Measurements from ENCODE around the gene PLA2G15.

PLA2G15 gene

DNA sequence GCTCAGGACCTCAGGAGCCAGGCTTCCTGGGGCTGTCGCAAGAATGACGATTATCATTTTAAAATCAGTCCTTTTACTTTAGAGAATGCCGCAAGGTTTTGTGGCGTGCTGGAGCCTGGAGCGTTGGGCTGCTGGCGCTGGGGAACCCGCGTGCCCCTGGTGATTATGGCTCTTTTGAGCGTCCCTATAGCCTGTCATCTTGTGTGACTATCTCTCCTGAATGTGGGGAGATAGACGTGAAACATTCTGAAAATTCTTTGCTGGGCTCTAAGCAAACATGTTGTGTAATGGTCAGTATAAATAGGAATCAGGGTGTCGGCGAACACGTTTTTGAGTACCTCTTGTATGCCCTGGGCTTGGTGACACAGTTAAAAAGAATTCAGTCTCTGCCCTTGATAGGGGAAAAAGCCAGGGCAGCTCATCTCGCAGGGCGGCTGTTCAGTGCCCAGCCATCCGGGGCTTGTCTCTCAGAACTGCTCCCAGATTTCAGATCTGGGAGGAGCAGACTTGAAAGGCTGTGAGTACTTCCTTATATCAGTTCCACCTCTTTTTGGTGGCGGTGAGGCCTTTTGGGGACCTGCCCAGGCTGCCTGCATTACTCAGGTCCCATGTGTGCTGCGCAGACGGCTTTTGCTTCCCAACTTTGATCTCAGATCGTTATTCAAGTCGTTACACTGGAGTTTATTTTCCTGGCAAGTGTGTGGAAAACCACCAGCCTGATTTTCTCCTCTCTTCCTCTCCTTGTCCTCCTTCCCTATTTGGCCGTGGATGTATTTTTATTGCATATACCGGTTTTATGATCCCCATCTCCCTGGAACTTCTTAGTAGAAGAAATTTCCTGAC is 20.1 kb downstream of the PLA2G15 start:
- Mint-ChIP-seq H3K27me3 (no peaks in the 10 kb centered on the region), H3K36me3 (ENCODE audit: insufficient read depth) (peaks cover 47% of the 10 kb centered on the region), H3K27ac (peak overlapping the region; percentile 96), H3K9me3 (no peaks in the 10 kb centered on the region), H3K4me3 (peak overlapping the region; percentile 88 to 96), H3K4me1 (ENCODE audit: low read depth in 2 of 2) (peaks cover 44 to 49% of the 10 kb centered on the region in 2 donors)
- peak in 2 of 3 experiments; percentile 16 to 26 for DNase-seq
- ATAC-seq (replicated peaks) = peak; percentile 12

DNA sequence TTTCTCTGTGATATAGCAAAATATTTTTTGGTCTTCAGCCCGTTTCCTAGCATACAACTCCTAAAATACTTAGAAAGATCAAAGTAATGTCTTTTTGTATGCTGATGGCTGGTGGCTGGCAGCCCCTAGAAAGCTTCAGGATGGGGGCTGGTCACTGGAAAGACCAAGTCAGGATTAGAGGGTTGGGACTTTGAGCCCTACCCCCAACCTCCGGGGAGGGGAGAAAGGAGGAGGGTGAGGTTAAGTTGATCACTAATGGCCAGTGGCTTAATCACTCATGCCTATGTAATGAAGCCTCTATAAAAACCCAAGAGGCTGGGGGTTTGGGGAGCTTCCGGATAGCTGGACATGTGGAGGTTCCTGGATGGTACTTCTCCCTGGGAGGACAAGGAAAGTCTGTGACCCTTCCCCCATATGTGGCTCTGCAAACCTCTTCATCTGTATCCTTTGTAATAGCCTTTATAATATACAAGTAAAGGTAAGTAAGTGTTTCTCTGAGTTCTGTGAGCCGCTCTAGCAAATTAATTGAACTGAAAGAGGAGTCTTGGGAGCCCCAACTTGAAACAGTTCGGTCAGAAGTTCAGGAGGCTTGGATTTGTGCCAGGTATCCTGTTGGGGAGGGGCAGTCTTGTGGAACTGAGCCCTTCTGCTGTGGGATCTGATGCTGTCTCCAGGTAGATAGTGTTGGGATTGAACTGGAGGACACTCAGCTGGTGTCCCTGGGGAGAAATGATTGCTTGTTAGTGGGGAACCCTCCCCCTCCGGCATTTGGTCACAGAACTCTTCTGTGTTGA is 22.6 kb downstream of the PLA2G15 start:
- DNase-seq (no peak), ATAC-seq (replicated peaks) (no peak)
- Mint-ChIP-seq H3K4me3 (no peak overlapping the region), H3K36me3 (ENCODE audit: insufficient read depth) (peaks cover 59% of the 10 kb centered on the region), H3K4me1 (ENCODE audit: low read depth in 2 of 2) (peaks cover 50 to 54% of the 10 kb centered on the region in 2 donors), H3K27me3 (no peaks in the 10 kb centered on the region), H3K27ac (peak overlapping the region; percentile 64 to 83), H3K9me3 (no peaks in the 10 kb centered on the region)

DNA sequence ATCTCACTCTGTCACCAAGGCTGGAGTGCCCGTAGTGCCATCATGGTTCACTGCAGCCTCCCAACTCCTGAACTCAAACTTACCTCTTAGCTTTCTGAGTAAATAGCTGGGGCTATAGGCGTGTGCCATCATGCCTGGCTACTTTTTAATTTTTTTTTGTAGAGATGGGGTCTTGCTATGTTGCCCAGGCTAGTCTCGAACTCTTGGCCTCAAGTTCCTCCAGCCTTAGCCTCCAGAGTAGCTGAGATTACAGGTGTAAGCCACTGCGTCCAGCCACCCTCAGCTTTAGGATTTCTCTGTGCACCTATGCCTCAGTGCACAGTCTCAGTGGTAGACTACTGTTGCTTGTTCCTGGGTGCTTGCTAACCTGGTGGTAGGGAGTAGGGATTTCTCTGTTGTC is 24.6 kb downstream of the PLA2G15 start:
- Mint-ChIP-seq H3K27me3 (no peaks in the 10 kb centered on the region), H3K9me3 (no peaks in the 10 kb centered on the region), H3K36me3 (ENCODE audit: insufficient read depth) (peaks cover 58% of the 10 kb centered on the region), H3K27ac (peak overlapping the region; percentile 83 to 89), H3K4me1 (ENCODE audit: low read depth in 2 of 2) (peaks cover 51 to 56% of the 10 kb centered on the region in 2 donors), H3K4me3 (peak overlapping the region in 1 of 2 donors; percentile 3)
- ATAC-seq (replicated peaks) = no peak
- no peak for DNase-seq

DNA sequence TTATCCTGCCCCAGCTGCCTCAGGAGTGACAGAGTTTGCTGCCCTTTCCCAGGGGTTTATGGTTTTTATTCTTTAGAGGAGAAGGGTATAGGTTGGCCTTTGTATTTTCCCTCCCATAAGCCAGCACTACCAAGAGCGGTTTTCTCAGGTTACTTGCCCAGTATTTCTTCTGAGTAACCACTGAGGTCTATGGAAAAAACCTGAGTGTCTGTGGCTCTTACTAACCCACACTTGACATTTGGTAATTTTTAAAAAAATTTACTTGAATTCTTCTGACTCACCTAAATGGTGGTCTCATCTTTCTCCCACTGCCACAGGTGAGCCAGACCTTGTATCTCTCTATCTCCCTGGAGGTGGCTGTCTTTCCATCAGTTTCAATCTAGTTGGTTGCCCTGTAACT is 25.2 kb downstream of the PLA2G15 start:
- Mint-ChIP-seq H3K27ac (peak overlapping the region; percentile 83 to 89), H3K36me3 (ENCODE audit: insufficient read depth) (peaks cover 58% of the 10 kb centered on the region), H3K4me3 (no peak overlapping the region), H3K4me1 (ENCODE audit: low read depth in 2 of 2) (peaks cover 45 to 50% of the 10 kb centered on the region in 2 donors), H3K27me3 (no peaks in the 10 kb centered on the region), H3K9me3 (no peaks in the 10 kb centered on the region)
- ATAC-seq (replicated peaks) (peak; percentile 39), DNase-seq (no peak)

DNA sequence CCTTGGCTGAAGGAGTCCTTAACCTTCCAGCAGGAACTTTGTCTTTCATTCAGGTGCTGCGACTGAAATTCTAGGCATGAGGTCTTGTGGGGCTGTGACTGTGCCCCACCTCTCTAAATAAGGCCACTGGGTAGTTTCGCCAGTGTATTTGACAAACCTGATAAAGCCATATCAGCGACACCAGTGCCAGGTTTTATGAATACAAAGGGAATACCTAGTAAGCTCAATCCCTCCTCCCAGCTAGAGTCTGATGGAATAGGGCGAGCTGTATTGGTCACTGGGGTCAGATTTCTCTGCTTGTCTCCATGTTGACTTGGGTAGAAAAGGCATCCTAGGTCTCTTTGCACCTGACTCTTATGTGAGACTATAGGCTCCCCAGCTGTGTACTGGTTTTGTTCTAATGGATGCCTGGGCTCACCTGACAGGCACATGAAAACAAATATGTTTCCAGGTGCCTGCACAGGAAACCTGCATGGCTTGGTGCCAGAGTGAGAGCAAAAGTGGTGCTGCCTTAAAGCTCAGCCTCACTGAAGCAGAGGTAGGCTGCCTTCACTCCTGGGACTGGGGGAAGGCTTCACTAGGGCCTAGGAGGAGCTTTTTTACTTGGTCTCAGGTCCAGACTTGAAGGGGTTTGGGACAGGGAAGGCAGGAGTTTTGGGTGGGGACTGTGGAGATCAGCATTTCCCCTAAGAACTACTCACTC is 27.5 kb downstream of the PLA2G15 start:
- peaks cover 65% of the 10 kb centered on the region for H3K36me3 Mint-ChIP-seq (ENCODE audit: insufficient read depth)
- H3K27ac Mint-ChIP-seq = peak overlapping the region; percentile 90 to 95
- no peaks in the 10 kb centered on the region for H3K27me3 Mint-ChIP-seq
- H3K9me3 Mint-ChIP-seq = no peaks in the 10 kb centered on the region
- peak; percentile 34 for ATAC-seq (replicated peaks)
- DNase-seq = peak; percentile 18 to 22 (median 20)
- H3K4me1 Mint-ChIP-seq (ENCODE audit: low read depth in 2 of 2) = peaks cover 47 to 49% of the 10 kb centered on the region in 2 donors
- peak overlapping the region; percentile 64 to 65 for H3K4me3 Mint-ChIP-seq

DNA sequence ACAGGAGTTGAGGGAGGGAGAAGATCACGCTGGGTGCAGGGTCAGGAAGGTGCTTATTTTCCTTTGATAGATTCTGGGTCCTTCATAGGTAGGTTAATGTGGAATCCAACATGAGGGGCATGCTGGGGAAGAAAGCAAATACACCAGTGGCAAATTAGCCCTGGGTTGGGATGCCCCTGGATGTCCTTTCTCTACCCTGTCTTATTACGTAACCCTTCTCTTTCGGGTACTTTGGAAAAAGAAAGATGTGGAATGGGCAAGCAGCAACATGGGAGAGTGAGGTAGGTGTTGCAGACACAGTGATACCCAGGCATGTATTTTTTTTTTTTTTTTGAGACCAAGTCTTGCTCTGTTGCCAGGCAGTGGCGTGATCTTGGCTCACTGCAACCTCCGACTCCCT is 28.3 kb downstream of the PLA2G15 start:
- no peak for ATAC-seq (replicated peaks)
- Mint-ChIP-seq H3K36me3 (ENCODE audit: insufficient read depth) (peaks cover 65% of the 10 kb centered on the region), H3K4me3 (peak overlapping the region; percentile 64 to 65), H3K4me1 (ENCODE audit: low read depth in 2 of 2) (peaks cover 43 to 44% of the 10 kb centered on the region in 2 donors), H3K27me3 (no peaks in the 10 kb centered on the region), H3K9me3 (no peaks in the 10 kb centered on the region), H3K27ac (peak overlapping the region; percentile 90 to 95)
- no peak for DNase-seq

DNA sequence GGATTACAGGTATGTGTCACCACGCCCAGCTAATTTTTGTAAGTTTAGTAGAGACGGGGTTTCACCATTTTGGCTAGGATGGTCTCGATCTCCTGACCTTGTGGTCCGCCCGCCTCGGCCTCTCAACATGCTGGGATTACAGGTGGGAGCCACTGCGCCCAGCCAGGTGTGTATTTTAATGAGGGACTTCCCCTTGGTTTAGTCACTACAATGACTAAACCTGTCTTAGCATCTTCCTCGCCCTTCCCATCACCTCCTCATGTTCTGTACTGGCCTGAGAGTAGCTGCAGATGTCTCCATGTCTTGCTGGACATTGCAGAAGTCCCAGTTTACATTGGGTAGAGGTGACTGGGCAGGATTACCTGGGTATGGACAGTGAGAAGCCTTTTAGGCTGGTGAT is 28.7 kb downstream of the PLA2G15 start:
- Mint-ChIP-seq H3K9me3 (no peaks in the 10 kb centered on the region), H3K4me1 (ENCODE audit: low read depth in 2 of 2) (peaks cover 43% of the 10 kb centered on the region in 2 donors), H3K36me3 (ENCODE audit: insufficient read depth) (peaks cover 61% of the 10 kb centered on the region), H3K27me3 (no peaks in the 10 kb centered on the region), H3K4me3 (peak overlapping the region in 1 of 2 donors; percentile 27), H3K27ac (peak overlapping the region in 1 of 2 donors; percentile 90)
- ATAC-seq (replicated peaks) = no peak
- no peak for DNase-seq

DNA sequence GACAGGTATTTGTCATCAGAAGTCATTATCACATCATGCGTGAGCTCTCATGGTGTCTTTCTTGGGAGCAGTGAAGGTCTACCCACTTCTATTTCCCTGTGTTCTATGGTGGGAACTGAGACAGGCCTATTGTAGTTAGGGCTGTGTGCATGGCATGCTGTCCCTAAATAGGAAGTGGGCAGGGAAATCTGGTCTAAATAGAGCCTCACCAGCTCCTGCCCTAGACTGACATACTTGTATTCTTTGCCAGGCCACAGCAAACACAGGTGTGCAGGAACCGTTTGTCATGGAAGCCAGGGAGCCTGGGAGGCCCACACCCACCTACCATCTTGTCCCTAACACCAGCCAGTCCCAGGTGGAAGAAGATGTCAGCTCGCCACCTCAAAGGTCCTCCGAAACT is 29.3 kb downstream of the PLA2G15 start:
- DNase-seq (no peak), ATAC-seq (replicated peaks) (no peak)
- Mint-ChIP-seq H3K9me3 (no peaks in the 10 kb centered on the region), H3K4me3 (peak overlapping the region in 1 of 2 donors; percentile 69), H3K36me3 (ENCODE audit: insufficient read depth) (peaks cover 61% of the 10 kb centered on the region), H3K4me1 (ENCODE audit: low read depth in 2 of 2) (peaks cover 38% of the 10 kb centered on the region in 2 donors), H3K27me3 (no peaks in the 10 kb centered on the region), H3K27ac (peak overlapping the region in 1 of 2 donors; percentile 90)

DNA sequence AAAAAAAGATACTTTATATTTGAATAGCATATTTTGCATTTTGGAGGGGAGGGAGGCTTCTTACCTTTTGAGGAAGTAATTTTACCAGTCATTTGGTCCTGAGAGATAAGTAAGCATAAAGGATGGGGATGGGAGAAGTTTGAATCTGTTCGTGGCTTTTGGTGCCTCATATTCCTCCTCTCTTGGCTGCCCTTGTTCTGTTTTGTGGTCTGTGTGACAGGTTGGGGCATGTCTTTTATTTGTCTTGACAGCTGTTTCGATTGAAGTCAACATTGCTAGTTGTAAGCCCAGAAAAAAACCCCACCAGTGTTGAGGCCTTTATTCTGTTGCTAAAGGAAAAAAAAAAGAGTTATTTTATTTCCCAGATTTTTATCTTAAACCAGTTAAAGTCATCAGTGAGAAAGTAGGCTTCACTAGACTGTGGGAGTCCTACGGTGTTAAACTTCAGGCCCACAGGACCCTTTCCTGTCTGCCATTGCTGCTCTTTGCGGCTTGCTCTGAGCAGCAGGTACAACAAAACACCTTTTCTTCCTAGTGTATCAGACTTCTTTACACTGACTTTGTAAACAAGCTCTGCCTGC is 30.5 kb downstream of the PLA2G15 start:
- Mint-ChIP-seq H3K27me3 (no peaks in the 10 kb centered on the region), H3K4me3 (peak overlapping the region; percentile 62 to 69), H3K27ac (peak overlapping the region; percentile 90 to 93), H3K9me3 (no peaks in the 10 kb centered on the region), H3K4me1 (ENCODE audit: low read depth in 2 of 2) (peaks cover 37 to 40% of the 10 kb centered on the region in 2 donors), H3K36me3 (ENCODE audit: insufficient read depth) (peaks cover 61% of the 10 kb centered on the region)
- DNase-seq = peak; percentile 20 to 25 (median 24)
- ATAC-seq (replicated peaks) = peak; percentile 89

DNA sequence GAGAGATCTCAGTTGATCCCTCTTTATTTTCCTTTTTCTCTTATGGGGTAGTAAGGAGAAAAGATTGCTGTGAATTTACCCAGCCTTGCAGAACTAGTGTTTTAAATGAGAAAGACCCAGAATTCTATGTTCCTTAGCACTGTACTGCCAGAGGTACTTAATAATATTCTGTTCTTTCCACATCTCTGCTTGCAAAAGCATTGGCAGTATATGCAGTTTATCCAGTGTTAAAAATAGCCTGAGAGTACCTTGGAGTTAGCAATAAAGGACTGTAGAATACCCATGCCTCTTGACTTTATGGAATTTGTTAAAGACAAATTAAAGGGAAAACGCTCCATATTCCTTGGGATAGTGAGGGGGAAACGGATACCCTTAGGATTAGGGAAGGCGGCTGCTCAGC is 31.1 kb downstream of the PLA2G15 start:
- no peak for ATAC-seq (replicated peaks)
- peaks cover 37 to 38% of the 10 kb centered on the region in 2 donors for H3K4me1 Mint-ChIP-seq (ENCODE audit: low read depth in 2 of 2)
- H3K36me3 Mint-ChIP-seq (ENCODE audit: insufficient read depth) = peaks cover 62% of the 10 kb centered on the region
- no peaks in the 10 kb centered on the region for H3K9me3 Mint-ChIP-seq
- H3K4me3 Mint-ChIP-seq = peak overlapping the region; percentile 62 to 69
- peak overlapping the region; percentile 90 to 93 for H3K27ac Mint-ChIP-seq
- no peak for DNase-seq
- H3K27me3 Mint-ChIP-seq = no peaks in the 10 kb centered on the region

DNA sequence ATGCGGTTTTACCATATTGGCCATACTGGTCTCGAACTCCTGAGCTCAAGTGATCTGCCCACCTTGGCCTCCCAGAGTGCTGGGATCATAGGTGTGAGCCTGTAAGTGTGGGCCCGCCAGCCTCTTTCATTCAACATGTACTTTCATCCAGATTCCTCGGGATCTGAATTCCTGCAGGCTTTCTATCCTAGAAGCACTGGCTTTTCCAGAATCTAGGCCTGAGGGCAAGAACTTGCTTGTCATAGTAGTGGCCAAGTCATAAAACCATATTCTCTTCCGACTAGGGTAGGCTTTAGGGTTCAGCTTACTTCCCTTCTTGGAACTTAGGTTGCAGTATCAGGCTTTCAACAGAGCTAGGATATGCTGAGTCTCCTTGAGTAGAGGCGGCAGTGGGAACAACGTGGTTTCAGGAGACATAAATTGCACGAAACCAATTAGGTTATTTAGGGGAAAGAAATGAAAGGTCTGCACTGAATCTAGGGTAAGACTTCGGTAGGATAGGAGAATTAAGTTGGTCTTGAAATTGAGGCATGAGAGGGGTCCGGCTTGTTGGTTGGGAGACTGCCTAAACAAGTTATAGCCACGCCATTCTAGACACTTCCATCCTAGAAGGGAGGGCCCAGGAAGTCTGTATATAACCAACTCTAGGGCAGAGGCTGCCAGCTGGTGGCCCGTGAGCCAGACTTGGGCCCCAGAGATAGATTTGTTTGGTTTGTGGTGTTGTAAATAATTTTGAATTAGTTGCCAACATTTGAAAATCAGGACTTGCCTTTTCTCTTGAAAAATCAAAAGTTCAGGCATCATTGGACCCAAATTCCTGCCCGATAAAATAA is 34.8 kb downstream of the PLA2G15 start:
- peaks cover 44 to 48% of the 10 kb centered on the region in 2 donors for H3K4me1 Mint-ChIP-seq (ENCODE audit: low read depth in 2 of 2)
- peaks cover 60% of the 10 kb centered on the region for H3K36me3 Mint-ChIP-seq (ENCODE audit: insufficient read depth)
- H3K9me3 Mint-ChIP-seq = no peaks in the 10 kb centered on the region
- no peak for DNase-seq
- no peak for ATAC-seq (replicated peaks)
- no peak overlapping the region for H3K4me3 Mint-ChIP-seq
- no peaks in the 10 kb centered on the region for H3K27me3 Mint-ChIP-seq
- peak overlapping the region; percentile 52 to 73 for H3K27ac Mint-ChIP-seq

DNA sequence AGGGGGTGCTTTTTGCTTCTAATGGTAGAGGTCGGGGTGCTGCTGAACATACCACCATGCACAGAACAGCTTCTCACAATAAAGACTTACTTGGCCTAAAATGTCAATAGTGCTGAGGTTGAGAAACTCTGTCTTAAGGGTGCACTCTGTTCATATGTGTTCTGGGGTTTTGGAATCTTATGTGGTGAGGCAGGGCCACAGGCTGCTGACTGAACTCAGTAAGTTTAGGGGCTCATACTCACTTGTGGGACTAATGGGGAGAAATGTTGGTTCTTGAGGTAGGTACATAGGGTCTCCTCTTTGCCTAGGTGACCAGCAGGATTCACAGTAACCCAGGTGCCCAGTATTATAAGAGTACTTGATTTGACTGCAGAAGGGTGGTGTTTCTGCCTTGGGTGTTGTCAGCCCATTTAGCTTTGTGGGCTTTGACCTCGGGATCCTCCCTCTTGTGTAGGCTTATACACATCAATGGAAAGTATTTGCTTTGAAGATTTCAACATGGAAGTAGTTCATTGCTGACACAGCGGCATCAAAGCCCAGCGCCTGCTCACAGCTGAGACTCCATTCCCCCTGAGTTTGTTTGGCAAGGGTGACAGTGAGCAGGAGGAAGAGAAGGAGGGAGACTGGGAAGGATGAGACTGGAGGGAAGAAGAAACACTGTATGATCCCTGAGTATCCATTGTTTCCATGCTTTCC is 36.3 kb downstream of the PLA2G15 start:
- Mint-ChIP-seq H3K27ac (peak overlapping the region; percentile 65 to 85), H3K4me3 (no peak overlapping the region), H3K27me3 (no peaks in the 10 kb centered on the region), H3K36me3 (ENCODE audit: insufficient read depth) (peaks cover 49% of the 10 kb centered on the region), H3K4me1 (ENCODE audit: low read depth in 2 of 2) (peaks cover 43 to 51% of the 10 kb centered on the region in 2 donors), H3K9me3 (no peaks in the 10 kb centered on the region)
- ATAC-seq (replicated peaks) (no peak), DNase-seq (no peak)
